ENCODE results near the gene NACA2.
"Not testable (repeated sequence)": the region's sequence is repeated elsewhere in the genome, so short reads cannot be mapped to it uniquely, and the experiment has no call there.

NACA2 gene

GRCh38 chr17:61587242-61587641 is 3.8 kb downstream of the NACA2 start:
- TF ChIP-seq CTCF (IDR thresholded peaks at IDR 0.05; ENCODE audit: extremely low read depth, insufficient read depth, missing control alignments), result no peak
- in situ Hi-C loops (cut with MboI; ENCODE audit: low pct_unique_long_range_greater_than_20kb, low sequenced_read_pairs, unreplicated experiment), result no loop called here
- no peak for DNase-seq (ENCODE audit: low spot score)

- in situ Hi-C loops (cut with MboI; ENCODE audit: low pct_unique_long_range_greater_than_20kb, low sequenced_read_pairs, unreplicated experiment); DNase-seq (ENCODE audit: low spot score): not testable (repeated sequence)
Observed at GRCh38 chr17:61586622-61587021, 4.4 kb downstream of the NACA2 start.

- DNase-seq (ENCODE audit: low spot score), result no peak
- TF ChIP-seq CTCF (IDR thresholded peaks at IDR 0.05; ENCODE audit: extremely low read depth, insufficient read depth, missing control alignments), result no peak
- in situ Hi-C loops (cut with MboI; ENCODE audit: low pct_unique_long_range_greater_than_20kb, low sequenced_read_pairs, unreplicated experiment), result no loop called here
Observed at GRCh38 chr17:61586031-61586566, 4.9 kb downstream of the NACA2 start.

- TF ChIP-seq CTCF (IDR thresholded peaks at IDR 0.05; ENCODE audit: extremely low read depth, insufficient read depth, missing control alignments), result no peak
- in situ Hi-C loops (cut with MboI; ENCODE audit: low pct_unique_long_range_greater_than_20kb, low sequenced_read_pairs, unreplicated experiment), result no loop called here
- no peak for DNase-seq (ENCODE audit: low spot score)
Observed at GRCh38 chr17:61584866-61585265, 6.2 kb downstream of the NACA2 start.

GRCh38 chr17:61584266-61584665 is 6.8 kb downstream of the NACA2 start:
- in situ Hi-C loops (cut with MboI; ENCODE audit: low pct_unique_long_range_greater_than_20kb, low sequenced_read_pairs, unreplicated experiment), result no loop called here
- DNase-seq (ENCODE audit: low spot score), result no peak
- no peak for TF ChIP-seq CTCF (IDR thresholded peaks at IDR 0.05; ENCODE audit: extremely low read depth, insufficient read depth, missing control alignments)

- no peak for TF ChIP-seq CTCF (IDR thresholded peaks at IDR 0.05; ENCODE audit: extremely low read depth, insufficient read depth, missing control alignments)
- no peak for DNase-seq (ENCODE audit: low spot score)
- in situ Hi-C loops (cut with MboI; ENCODE audit: low pct_unique_long_range_greater_than_20kb, low sequenced_read_pairs, unreplicated experiment), result no loop called here
Observed at GRCh38 chr17:61583660-61584264, 7.3 kb downstream of the NACA2 start.

- DNase-seq (ENCODE audit: low spot score), result peak; percentile 41
- in situ Hi-C loops (cut with MboI; ENCODE audit: low pct_unique_long_range_greater_than_20kb, low sequenced_read_pairs, unreplicated experiment), result no loop called here
- TF ChIP-seq CTCF (IDR thresholded peaks at IDR 0.05; ENCODE audit: extremely low read depth, insufficient read depth, missing control alignments), result peak; percentile 15
Observed at GRCh38 chr17:61583242-61583641, 7.8 kb downstream of the NACA2 start.
